D721Med (cell line): Measurements from ENCODE around the gene RERE.
"Not testable (repeated sequence)": the region's sequence is repeated elsewhere in the genome, so short reads cannot be mapped to it uniquely, and the experiment has no call there.

Experiments
- DNase-seq: peaks from one replicate; pipeline ENCODE4 v3.0.0; 2011; ENCODE audit warnings: low spot score; ENCODE audit not compliant: insufficient read length
- FAIRE-seq: peaks from 2 replicates; lab custom pipeline; 2011; peaks lifted over from hg19 to GRCh38; lab: Jason Lieb, UNC
- TF ChIP-seq, protein P1 (sequence below): IDR thresholded peaks from 2 replicates; pipeline ENCODE4 v1.5.1; 2012; ENCODE audit warnings: mild to moderate bottlenecking, control low read depth; ENCODE audit not compliant: insufficient read depth; ENCODE audit errors: missing control alignments

The RERE gene

DNA sequence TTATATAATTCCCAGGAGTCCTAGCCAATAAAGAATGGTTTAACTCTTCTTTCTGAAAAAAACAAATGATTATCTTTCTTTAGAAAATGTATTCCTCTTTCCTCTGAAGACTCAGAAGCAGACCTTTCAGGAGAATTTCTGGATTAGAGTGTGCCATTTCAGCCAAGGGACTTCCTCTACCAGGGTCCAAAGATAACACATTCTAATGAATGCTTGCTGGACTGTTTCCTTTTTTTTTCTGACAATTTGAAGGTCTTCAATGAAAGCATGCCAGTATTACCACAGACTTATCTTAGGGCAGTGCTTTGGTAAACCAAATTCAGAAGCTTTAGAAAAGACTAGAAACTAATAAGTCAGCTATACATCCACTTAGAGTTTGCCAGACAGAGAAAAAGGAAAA lies 80.5 kb downstream of the RERE start:
- TF ChIP-seq, protein P1, sequence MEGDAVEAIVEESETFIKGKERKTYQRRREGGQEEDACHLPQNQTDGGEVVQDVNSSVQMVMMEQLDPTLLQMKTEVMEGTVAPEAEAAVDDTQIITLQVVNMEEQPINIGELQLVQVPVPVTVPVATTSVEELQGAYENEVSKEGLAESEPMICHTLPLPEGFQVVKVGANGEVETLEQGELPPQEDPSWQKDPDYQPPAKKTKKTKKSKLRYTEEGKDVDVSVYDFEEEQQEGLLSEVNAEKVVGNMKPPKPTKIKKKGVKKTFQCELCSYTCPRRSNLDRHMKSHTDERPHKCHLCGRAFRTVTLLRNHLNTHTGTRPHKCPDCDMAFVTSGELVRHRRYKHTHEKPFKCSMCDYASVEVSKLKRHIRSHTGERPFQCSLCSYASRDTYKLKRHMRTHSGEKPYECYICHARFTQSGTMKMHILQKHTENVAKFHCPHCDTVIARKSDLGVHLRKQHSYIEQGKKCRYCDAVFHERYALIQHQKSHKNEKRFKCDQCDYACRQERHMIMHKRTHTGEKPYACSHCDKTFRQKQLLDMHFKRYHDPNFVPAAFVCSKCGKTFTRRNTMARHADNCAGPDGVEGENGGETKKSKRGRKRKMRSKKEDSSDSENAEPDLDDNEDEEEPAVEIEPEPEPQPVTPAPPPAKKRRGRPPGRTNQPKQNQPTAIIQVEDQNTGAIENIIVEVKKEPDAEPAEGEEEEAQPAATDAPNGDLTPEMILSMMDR, result no peak
- FAIRE-seq, result no peak
- DNase-seq, result no peak

DNA sequence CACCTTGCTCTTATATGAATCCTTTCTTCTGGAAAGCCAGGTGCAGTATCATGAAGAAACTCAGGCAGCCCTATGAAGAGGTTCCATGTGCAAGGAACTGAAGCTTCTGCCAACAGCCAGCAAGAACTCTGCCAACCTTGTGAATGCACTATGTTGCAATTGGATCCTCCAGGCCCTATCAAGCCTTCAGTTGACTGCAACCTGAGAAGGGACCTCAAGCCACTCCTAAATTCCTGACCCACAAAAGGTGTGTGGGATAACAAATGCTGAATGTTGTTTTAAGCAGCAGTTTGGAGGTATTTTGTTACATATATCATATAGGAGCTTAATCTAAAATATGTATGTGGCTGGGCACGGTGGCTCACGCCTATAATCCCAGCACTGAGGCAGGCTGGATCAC lies 84.0 kb downstream of the RERE start:
- DNase-seq (no peak), FAIRE-seq (no peak)
- TF ChIP-seq, protein P1, result no peak

DNA sequence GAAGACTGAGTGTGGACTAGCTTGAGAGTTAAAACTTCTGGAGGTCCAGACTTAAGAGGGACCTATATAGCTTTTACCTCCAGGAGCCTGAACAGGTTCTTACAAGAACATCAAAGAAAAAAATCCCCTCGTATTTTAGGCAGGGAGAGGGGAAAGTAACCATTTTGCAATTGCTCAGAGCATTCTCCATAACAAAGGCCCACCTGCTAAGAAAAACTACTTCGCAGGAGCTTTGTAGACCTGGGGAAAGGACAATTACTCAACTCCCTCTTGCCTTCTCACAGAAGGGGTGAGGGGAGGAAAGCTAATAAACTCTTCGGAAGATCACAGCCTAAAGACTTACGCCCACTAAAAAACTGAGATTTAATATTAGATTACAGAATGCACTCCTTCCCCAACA lies 86.3 kb downstream of the RERE start:
- FAIRE-seq (no peak), DNase-seq (no peak)
- TF ChIP-seq, protein P1, result no peak

DNA sequence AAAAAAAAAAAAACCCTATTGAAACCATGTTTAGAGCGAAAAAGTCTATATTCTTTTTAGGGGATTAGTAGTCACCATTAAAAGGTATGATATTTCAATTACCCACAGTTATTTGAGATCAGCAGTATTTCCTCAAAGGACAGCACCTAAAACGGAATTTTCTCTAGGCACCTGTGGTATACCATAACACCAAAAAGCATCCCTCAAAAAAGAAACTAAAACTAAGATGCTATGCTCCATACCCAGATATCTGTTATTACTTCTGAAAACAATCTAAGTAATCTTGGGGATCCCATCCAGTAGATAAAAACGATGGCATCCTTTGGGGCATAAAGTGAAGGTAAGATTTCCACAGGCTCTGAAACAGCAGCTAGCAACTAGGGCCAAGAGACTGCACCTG lies 89.0 kb downstream of the RERE start:
- FAIRE-seq (no peak), DNase-seq (no peak)
- TF ChIP-seq, protein P1, result no peak

DNA sequence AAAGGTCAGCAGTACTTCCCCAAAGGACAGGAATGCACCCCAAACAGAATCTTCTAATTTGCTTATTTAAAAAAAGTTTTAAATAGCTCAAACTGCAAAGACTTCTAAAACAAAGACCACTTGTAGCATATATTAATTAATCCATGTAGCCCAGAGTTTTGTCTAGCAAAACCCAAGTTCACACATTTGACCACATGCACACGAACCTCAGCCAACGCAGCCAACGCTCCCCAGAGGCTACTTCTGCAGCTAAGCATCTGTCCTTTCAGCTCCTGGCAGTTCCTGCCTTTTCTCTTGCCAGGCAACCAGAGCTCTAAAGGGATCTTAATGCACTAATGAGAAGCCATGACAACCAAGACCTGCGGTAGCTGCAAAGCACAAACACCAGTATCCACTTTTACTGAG lies 89.6 kb downstream of the RERE start:
- no peak for DNase-seq
- no peak for FAIRE-seq
- TF ChIP-seq, protein P1, result no peak

DNA sequence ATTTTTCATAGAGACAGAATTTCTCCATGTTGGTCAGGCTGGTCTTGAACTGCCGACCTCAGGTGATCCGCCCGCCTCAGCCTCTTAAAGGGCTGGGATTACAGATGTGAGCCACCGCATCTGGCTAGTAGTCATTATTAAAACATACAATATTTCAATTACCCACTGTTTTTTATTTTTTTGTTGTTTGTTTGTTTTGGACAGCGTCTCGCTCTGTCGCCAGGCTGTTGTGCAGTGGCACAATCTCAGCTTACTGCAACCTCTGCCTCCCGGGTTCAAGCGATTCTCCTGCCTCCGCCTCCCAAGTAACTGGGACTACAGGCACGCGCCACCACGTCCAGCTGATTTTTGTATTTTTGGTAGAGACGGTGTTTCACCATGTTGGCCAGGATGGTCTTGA lies 90.1 kb downstream of the RERE start:
- not testable (repeated sequence) for FAIRE-seq, DNase-seq

DNA sequence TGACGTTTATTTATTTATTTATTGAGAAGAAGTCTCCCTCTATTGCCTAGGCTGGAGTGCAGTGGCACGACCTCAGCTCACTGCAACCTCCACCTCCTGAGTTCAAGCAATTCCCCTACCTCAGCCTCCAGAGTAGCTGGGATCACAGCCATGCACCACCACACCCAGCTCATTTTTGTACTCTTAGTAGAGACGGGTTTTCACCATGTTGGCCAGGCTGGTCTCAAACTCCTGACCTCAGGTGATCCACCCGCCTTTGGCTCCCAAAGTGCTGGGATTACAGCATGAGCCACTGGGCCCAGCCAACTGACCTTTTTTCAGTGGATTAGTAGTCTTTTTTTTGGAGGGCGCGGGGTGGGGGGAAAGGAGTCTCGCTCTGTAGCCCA lies 90.6 kb downstream of the RERE start:
- FAIRE-seq, DNase-seq: not testable (repeated sequence)

DNA sequence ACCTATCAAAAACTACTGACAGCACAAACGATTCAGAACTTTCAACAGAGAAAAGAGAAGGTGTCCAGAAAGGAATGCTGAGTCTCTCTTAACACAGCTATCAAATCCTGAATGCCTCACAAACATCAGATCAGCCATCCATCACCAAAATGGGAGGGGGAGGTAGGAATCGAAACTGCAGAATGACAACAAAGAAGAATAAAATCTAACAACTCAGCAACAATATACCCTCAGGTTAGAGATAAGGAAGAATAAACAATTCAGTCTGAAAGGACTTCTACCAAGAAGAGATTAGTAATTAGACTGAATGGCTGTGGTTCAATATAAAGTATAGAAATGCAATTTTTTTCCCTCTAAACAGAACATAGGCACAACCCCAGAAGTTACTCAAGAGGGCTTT lies 94.4 kb downstream of the RERE start:
- DNase-seq, result no peak
- FAIRE-seq, result no peak
- TF ChIP-seq, protein P1, result no peak
